ENCODE data around the gene RSPO4. TPM values are rescaled to one million over a fixed set of nuclear protein-coding genes. Genes with fewer than 3 reads are reported as not detected.
"Not testable (repeated sequence)": the region's sequence is repeated elsewhere in the genome, so short reads cannot be mapped to it uniquely, and the experiment has no call there.

RSPO4 gene
- not detected in 2 replicates for total RNA-seq

- no peak for DNase-seq (ENCODE audit: low read depth, low spot score)
Measured at GRCh38 chr20:1001911-1002681, at the start of gene RSPO4. TSS of gene RSPO4 (minus strand) at chr20:1002311. CDS start at chr20:1002164, 147 bp downstream.

GRCh38 chr20:1050440-1050839 is 48.3 kb upstream of the RSPO4 start:
- DNase-seq (ENCODE audit: low read depth, low spot score): no peak

GRCh38 chr20:1045860-1046418 is 43.8 kb upstream of the RSPO4 start:
- no peak for DNase-seq (ENCODE audit: low read depth, low spot score)

DNA sequence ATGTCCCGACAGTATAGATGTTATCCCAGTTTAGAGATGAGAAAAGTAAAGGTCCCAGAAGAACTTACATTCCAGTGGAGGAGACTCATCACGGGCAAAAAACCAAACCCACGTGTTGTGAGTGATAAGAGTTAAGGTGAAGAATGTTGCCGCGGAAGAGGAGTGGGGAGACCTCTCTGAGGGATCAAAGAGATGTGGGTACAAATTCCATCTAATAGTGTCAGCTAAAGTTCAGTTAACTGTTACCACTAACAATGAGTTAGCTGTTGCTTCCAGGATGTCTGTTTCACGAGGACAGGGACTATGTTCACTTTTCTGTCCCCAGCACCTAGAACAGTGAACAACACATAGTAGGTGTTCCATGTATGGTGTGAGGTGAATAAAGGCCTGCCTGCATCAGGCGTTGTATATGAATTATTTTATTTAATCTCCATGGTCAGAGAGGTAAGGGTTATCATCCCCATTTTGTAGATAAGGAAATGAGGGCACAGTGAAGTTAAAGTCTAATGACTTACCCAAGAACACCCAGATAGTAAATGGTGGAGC is 39.8 kb upstream of the RSPO4 start:
- no peak for DNase-seq (ENCODE audit: low read depth, low spot score)

GRCh38 chr20:1038205-1038604 is 36.1 kb upstream of the RSPO4 start:
- no peak for DNase-seq (ENCODE audit: low read depth, low spot score)

DNA sequence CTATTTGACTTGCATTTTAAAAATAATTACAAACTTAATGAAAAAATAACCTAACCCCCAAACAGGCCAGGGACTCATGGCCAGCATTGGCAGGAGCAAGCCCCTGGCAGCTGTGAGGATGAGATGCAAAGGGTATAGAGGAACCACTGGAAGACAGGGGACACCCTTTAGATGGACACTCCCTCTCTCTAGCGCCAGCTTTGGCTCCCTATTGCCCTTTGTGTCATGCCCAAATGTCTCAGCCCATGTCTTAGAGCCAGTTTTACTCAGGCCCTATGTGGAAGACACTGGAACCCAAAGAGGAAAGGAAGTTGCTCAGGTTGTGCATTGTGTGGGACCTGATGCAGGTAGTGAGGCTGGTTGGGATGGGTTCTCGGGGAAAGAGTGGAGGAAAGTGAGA is 34.9 kb upstream of the RSPO4 start:
- no peak for DNase-seq (ENCODE audit: low read depth, low spot score)

GRCh38 chr20:1035466-1035865 is 33.4 kb upstream of the RSPO4 start:
- DNase-seq (ENCODE audit: low read depth, low spot score): no peak

DNA sequence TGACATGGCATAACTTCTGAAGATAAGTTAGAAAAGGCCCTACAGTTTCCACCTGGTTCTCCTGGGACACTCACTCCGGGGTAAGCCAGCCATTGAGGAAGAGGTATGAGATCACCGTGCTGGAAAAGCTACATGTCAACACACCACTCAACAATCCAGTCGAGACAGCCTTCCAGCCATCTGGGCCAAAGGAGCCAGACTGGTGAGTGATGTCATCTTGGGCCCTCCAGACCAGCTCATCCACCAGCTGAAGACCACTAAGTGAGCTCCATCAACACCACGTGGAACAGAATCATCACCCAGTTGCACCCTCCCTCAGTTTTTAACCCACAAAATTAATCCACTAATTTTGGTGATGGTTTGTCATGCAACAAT is 32.3 kb upstream of the RSPO4 start:
- DNase-seq (ENCODE audit: low read depth, low spot score): no peak

- DNase-seq (ENCODE audit: low read depth, low spot score): no peak
Measured at GRCh38 chr20:1033751-1034414, 31.8 kb upstream of the RSPO4 start.

DNA sequence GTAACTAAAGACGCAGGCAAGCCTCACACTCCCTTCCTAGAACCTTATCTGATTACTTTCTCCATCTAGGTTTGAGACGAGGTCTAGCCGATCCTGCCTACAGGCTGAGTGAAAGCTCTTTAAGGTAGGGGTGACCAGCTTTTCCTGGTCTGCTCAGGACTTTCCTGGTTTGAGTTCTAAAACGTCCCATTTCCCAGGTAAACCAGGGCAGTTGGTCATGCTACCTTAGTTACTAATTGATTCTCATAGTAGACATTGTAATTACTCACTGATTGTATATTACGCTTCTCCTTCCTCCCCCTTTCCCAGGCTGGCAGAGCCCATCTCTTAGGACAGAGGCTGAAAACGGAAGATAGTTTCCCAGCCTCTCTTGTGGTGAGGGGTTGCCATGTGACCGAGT is 27.9 kb upstream of the RSPO4 start:
- DNase-seq (ENCODE audit: low read depth, low spot score): no peak

GRCh38 chr20:1026214-1026613 is 24.1 kb upstream of the RSPO4 start:
- not testable (repeated sequence) for DNase-seq (ENCODE audit: low read depth, low spot score)

GRCh38 chr20:1022871-1023270 is 20.8 kb upstream of the RSPO4 start:
- DNase-seq (ENCODE audit: low read depth, low spot score): no peak

DNA sequence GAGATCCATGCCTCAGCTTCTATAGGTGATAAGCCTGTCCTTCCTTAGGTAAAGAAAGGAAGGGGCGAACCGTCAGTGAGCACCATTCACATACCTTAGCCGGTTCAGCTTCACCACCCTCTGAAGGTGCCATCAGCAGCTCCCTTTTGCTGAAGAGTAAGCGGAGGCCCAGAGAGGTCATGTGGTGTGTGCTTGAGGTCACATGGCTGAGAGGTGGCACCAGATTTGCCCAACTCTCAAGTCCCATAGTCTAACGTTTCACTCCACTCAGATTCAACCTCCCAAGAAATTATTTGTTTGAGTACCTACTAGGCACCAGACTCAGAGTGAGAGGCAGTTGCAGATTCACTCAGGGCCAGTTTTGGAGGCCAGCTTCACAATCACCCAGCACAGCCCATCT is 18.5 kb upstream of the RSPO4 start:
- DNase-seq (ENCODE audit: low read depth, low spot score): no peak

GRCh38 chr20:1019344-1019743 is 17.2 kb upstream of the RSPO4 start:
- DNase-seq (ENCODE audit: low read depth, low spot score): no peak

GRCh38 chr20:1017677-1018076 is 15.6 kb upstream of the RSPO4 start:
- no peak for DNase-seq (ENCODE audit: low read depth, low spot score)

DNA sequence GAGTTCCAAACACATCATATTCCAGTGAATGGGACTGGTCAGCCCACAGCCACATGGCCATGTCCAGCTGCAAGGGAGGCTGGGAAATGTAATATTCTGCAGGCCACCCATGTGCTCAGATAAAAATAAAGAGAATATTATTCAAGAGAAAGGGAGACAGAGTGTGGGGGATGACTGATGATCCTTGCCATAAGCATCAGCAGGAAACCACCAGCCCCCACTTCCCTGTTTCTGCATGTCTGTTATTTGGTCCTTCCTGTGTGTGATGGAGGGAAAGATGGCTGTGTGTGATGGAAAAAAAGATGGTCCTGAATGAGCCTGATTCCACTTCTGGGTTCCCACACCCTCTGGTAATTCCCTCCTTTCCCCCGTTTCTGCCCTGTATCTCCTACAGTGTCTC is 13.1 kb upstream of the RSPO4 start:
- no peak for DNase-seq (ENCODE audit: low read depth, low spot score)

DNA sequence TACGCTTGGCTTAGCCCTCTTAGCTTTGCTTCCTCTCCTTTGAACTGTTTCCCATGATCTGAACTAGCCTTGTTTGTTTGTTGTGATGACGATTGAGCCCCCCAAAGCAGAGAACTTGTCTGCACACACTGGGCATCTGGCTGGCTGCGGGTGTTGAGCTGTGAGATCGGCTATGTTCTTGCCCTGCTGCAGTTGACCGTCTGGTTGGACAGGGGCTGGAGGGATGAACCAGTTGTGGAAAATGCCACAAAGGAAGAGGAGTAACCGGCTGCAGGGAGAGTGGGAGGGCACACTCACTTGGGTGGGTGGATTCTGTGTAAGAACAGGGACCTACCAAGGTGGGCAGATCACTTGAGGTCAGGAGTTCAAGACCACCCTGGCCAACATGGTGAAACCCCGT is 12.4 kb upstream of the RSPO4 start:
- no peak for DNase-seq (ENCODE audit: low read depth, low spot score)

DNA sequence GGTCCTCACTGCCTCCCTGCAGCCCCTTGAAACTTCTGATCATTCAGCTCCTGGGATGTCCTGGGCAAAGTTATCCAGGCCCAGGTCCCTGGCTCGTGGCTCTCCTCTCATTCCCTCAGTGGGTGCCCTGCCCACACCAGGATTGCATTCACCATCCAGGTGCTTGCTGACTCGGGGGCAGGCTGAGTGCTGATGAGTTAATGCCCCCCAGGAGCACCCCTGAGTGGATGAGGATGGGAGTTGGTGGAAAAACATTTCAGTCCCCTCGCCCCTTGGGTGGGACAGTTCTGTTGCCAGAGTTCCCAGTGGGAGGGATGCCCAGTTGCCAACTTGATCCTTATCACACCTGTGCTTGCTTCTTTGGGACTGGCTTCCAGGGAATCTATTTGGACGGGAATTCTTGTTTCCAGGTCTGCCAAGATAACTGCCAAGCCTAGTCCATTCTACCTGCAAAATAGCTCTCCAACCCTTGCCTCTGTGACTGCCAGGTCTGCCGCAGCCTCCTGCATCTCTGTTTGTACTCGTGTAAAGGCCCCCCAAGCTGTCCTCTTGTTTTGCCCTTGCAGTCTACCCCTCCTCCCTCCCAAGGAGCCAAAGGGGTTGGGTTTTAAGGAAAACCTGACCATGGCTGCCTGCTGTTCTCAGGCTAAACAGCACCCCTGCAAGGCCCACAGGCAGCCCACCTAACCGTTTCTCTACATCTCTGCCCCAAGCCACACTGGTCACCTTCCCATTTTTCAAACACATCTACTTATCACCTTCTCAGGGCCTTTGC is 11.6 kb upstream of the RSPO4 start:
- no peak for DNase-seq (ENCODE audit: low read depth, low spot score)

DNA sequence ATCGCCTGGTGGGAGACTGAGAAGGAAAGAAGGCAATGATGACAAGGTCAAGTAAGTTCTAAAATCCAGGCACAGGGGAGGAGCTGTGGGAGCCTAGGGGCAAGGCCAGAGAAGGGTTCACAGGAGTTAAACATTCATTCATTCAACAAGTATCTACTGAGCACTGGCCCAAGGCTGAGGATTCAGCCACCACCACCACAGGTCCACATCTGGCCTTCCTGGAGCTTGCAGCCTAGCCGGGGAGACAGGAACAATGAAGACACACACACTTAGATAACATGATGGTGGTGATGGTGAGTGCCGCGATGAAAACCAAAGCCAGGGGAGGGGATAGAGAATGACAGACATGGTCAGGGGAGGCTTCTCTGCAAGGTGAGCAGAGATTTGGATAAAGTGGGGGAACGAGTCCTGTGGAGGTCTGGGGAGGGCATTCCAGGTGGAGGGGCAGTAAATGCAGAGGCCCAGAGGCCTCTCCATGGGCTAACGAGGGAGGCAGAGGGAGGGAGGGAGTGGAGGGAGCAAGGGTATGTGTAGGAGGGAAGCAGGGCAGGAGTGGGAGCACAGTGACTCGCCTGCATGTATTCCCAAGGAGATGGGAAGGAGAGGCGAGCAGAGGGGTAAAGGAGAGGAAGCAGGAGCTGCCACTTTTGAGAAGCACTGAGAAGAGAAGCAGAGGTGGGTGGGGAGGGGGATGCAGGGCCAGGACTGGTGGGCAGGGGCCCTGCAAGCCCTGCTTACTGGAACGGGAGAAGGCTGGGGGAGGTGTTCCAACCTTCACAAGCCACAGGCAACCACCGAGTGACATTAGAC is 10.5 kb upstream of the RSPO4 start:
- no peak for DNase-seq (ENCODE audit: low read depth, low spot score)

- no peak for DNase-seq (ENCODE audit: low read depth, low spot score)
Measured at GRCh38 chr20:1010659-1011058, 8.5 kb upstream of the RSPO4 start.

- DNase-seq (ENCODE audit: low read depth, low spot score): no peak
Measured at GRCh38 chr20:1005452-1006027, 3.4 kb upstream of the RSPO4 start.
